Cardiac septum (tissue), 1 donor: ENCODE data around the gene LYRM7. TPM values are rescaled to one million over a fixed set of nuclear protein-coding genes. Genes with fewer than 3 reads are reported as not detected.

Experiments used
- DNase-seq: peaks from one replicate; pipeline ENCODE4 v3.0.0-alpha.2; 2020; ENCODE audit warnings: low spot score
- intact Hi-C: fragments of 100-400 bp; cut with DNase I; formaldehyde crosslinking; loops from one replicate; pipeline ENCODE4 v1.14.0; 2022
- total RNA-seq: library from RNA; stranded (reverse); fragmentation: NEBNext Ultra II Directional; extraction: Animal tissue kit (Norgen Biotek cat#: 25700); gene quantifications from one replicate; pipeline ENCODE4 v1.2.1, GENCODE V29; 2021
- donor health status: DM: no; HTN: no; CAD: no.

The LYRM7 gene
- total RNA-seq, 1 donor from 2014 or later, result 14.5 TPM

GRCh38 chr5:131212471-131213021 is 41.8 kb downstream of the LYRM7 start:
- intact Hi-C loops, result no loop called here
- DNase-seq, result no peak

GRCh38 chr5:131214609-131215227 is 44.0 kb downstream of the LYRM7 start:
- intact Hi-C loops, result no loop called here
- DNase-seq, result no peak

- DNase-seq, result no peak
- intact Hi-C loops, result no loop called here
Measured at GRCh38 chr5:131217791-131218190, 47.0 kb downstream of the LYRM7 start.

GRCh38 chr5:131218392-131218791 is 47.6 kb downstream of the LYRM7 start:
- no peak for DNase-seq
- intact Hi-C loops, result no loop called here

GRCh38 chr5:131220566-131220965 is 49.8 kb downstream of the LYRM7 start:
- DNase-seq, result no peak
- intact Hi-C loops, result no loop called here

GRCh38 chr5:131221008-131221703 is 50.4 kb downstream of the LYRM7 start:
- intact Hi-C loops, result no loop called here
- DNase-seq, result no peak

GRCh38 chr5:131221888-131222287 is 51.1 kb downstream of the LYRM7 start:
- no peak for DNase-seq
- intact Hi-C loops, result no loop called here

GRCh38 chr5:131222731-131223130 is 52.0 kb downstream of the LYRM7 start:
- intact Hi-C loops, result no loop called here
- no peak for DNase-seq

GRCh38 chr5:131223751-131224386 is 53.1 kb downstream of the LYRM7 start:
- intact Hi-C loops, result no loop called here
- DNase-seq, result no peak

GRCh38 chr5:131224387-131225201 is 53.9 kb downstream of the LYRM7 start:
- intact Hi-C loops, result no loop called here

GRCh38 chr5:131225282-131225974 is 54.7 kb downstream of the LYRM7 start:
- intact Hi-C loops, result no loop called here

More at GRCh38 chr5:131224387-131225201, 53.9 kb downstream of the LYRM7 start:
- no peak for DNase-seq

GRCh38 chr5:131226899-131227298 is 56.2 kb downstream of the LYRM7 start:
- intact Hi-C loops, result no loop called here
- DNase-seq, result no peak

More at GRCh38 chr5:131225282-131225974, 54.7 kb downstream of the LYRM7 start:
- DNase-seq, result no peak

GRCh38 chr5:131228646-131229045 is 57.9 kb downstream of the LYRM7 start:
- intact Hi-C loops, result no loop called here
- DNase-seq, result no peak

GRCh38 chr5:131229623-131230022 is 58.9 kb downstream of the LYRM7 start:
- intact Hi-C loops, result no loop called here
- no peak for DNase-seq

GRCh38 chr5:131230406-131230805 is 59.7 kb downstream of the LYRM7 start:
- intact Hi-C loops, result no loop called here
- DNase-seq, result no peak

- intact Hi-C loops, result no loop called here
Measured at GRCh38 chr5:131239686-131240085, 68.9 kb downstream of the LYRM7 start.

GRCh38 chr5:131242728-131243255 is 72.0 kb downstream of the LYRM7 start:
- intact Hi-C loops, result no loop called here
- DNase-seq, result no peak

More at GRCh38 chr5:131239686-131240085, 68.9 kb downstream of the LYRM7 start:
- DNase-seq, result no peak

- no peak for DNase-seq
Measured at GRCh38 chr5:131245312-131245711, 74.6 kb downstream of the LYRM7 start.

GRCh38 chr5:131245948-131246347 is 75.2 kb downstream of the LYRM7 start:
- intact Hi-C loops, result no loop called here

More at GRCh38 chr5:131245312-131245711, 74.6 kb downstream of the LYRM7 start:
- intact Hi-C loops, result no loop called here

More at GRCh38 chr5:131245948-131246347, 75.2 kb downstream of the LYRM7 start:
- DNase-seq, result no peak
